Ishikawa (cell line): Measurements from ENCODE around the gene ACACA.

ENCODE experiments used
- EGR1 ChIP-seq: IDR thresholded peaks from 2 replicates; pipeline ENCODE4 v1.6.1; 2012
- EP300 ChIP-seq: IDR thresholded peaks from 2 replicates; pipeline ENCODE4 v1.6.1; 2012; ENCODE audit warnings: borderline replicate concordance
- RAD21 ChIP-seq: IDR thresholded peaks from 2 replicates; pipeline ENCODE4 v1.6.1; 2012; ENCODE audit warnings: low read depth
- TAF1 ChIP-seq: IDR thresholded peaks from 2 replicates; pipeline ENCODE4 v1.6.1; 2012; ENCODE audit warnings: low read depth, mild to moderate bottlenecking
- TF ChIP-seq, protein P1 (sequence below): IDR thresholded peaks from 2 replicates; pipeline ENCODE4 v1.6.1; 2012
- TF ChIP-seq, protein P2 (sequence below): IDR thresholded peaks from 2 replicates; pipeline ENCODE4 v1.6.1; 2012

DNA sequence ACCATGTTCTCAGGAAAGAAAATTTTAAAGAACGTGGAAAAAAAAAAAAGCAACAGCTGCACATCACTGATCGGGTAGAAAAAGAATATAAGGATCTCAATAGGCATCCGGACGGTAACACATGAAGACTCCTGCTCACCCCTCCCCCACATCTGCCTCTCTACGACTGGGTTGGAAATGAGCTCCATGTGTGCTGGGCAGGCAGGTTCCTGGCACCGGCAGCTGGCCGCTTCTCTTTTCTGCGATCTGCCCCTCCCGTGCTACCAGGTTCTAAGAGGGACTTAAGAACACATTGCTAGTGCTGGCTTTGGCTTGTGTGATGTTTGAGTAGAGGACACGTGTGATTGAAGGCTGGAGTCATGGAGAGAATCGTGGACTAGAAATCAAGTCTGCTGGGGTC, 342.4 kb downstream of the ACACA start:
- TF ChIP-seq RAD21 (no peak), EGR1 (no peak), EP300 (no peak), TAF1 (no peak)
- TF ChIP-seq, protein P1, sequence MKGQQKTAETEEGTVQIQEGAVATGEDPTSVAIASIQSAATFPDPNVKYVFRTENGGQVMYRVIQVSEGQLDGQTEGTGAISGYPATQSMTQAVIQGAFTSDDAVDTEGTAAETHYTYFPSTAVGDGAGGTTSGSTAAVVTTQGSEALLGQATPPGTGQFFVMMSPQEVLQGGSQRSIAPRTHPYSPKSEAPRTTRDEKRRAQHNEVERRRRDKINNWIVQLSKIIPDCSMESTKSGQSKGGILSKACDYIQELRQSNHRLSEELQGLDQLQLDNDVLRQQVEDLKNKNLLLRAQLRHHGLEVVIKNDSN = no peak
- TF ChIP-seq, protein P2, sequence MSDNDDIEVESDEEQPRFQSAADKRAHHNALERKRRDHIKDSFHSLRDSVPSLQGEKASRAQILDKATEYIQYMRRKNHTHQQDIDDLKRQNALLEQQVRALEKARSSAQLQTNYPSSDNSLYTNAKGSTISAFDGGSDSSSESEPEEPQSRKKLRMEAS = no peak
